ENCODE measurements around the gene NPPB. TPM values are rescaled to one million over a fixed set of nuclear protein-coding genes. Genes with fewer than 3 reads are reported as not detected.
A peak's percentile ranks its signal among the peaks of the same experiment; 100 is the strongest.
"Not testable (repeated sequence)": the region's sequence is repeated elsewhere in the genome, so short reads cannot be mapped to it uniquely, and the experiment has no call there.

Gene NPPB
- polyA plus RNA-seq (ENCODE audit: insufficient read length), result not detected

DNA sequence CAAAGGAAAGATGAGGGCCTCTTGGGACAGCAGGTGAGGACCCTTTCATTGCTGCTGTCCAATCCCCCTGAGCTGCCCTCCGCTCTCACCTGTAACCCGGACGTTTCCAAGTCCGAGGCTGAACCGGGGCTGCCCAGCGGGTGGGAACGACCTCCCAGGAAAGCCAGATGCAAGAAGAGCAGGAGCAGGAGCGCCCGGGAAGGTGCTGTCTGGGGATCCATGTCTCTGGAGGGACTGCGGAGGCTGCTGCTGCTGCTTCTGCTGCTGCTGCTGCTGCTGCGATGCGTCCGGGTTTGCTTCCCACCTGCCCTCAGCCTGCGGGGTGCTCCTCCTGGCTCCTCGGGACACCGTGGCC is at the start of gene NPPB:
TSS of gene NPPB (minus strand) at position 333 of the 355 bp plus-strand sequence. CDS start at position 221, 112 bp downstream.
- no peak for DNase-seq (ENCODE audit: low read depth)

DNA sequence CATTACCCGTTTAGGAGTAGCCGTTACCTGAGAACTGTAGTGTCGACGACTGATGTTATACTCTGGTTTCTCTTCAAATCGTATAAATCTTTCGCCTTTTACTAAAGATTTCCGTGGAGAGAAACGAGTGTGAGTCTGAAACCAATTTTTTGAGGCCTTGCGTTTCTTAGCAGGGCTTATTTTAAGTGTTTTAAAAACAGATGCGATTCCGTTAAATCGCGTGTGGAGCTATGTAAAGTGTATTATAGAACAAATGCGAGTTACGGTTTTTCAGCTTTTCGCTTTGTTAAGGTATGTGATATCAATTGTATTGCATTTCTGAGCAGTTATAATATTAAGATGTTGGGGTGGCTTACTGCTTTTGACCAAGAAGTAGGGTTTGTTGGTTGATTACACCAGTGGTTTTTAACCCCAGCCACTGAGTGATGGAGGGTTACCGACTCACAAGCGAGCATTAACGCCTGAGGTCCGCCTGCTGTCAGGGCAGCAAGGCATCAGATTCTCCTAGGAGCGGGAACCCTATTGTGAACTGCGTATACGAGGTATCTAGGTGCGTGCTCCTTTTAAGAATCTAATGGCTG is 49.4 kb upstream of the NPPB start:
- DNase-seq (ENCODE audit: low read depth), result peak; percentile 89

DNA sequence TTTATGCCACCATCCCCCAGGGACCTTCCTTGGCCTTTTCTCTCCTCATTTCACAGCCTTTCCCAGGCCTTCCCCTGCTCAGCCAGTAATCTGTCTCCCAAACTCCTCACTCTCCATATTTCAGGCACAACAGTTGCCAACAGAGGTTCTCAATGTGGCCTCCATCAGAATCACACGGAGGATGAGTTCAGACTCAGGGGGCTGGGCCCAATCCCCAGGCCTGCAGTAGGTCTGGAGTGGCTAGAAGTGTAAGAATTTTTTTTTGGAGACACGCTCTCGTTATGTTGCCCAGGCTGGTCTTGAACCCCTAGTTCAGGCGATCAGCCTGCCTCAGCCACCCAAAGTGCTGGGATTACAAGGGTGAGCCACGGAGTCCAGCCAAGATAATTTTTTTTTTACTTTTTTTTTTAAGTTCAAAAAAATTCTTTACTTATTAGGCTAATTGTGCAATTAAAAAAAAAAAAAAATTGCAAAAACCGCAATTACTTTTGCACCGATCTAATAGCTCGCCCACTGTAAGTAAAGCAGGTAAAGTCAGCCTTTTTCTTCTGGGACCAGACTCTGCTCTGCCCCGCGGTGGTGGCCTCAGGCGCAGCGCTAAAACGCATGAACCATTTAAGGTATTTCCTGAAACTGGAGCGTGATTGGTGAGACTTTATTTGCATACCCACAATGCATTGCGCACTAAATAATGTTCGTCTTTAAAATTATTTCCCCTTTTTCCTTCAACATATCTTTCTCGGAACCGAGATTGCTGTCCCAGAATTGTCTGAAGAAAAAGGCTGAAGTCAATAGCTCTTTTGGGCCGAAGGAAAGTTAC is 48.7 kb upstream of the NPPB start:
- DNase-seq (ENCODE audit: low read depth), result peak; percentile 90

GRCh38 chr1:11906870-11907269 is 48.1 kb upstream of the NPPB start:
- no peak for DNase-seq (ENCODE audit: low read depth)

GRCh38 chr1:11904978-11905377 is 46.2 kb upstream of the NPPB start:
- no peak for DNase-seq (ENCODE audit: low read depth)

DNA sequence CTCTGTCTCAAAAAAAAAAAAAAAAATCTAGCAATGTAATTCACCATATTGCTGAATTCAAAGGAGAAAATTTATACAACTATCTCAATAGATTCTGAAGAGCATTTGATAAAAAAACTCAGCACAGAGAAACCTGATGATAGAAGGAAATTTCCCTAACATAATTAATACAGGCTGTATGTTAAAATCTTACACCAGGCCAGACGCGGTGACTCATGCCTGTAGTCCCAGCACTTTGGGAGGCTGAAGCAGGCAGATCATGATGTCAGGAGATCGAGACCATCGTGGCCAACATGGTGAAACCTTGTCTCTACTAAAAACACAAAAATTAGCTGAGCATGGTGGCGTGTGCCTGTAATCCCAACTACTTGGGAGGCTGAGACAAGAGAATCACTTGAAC is 45.4 kb upstream of the NPPB start:
- not testable (repeated sequence) for DNase-seq (ENCODE audit: low read depth)

DNA sequence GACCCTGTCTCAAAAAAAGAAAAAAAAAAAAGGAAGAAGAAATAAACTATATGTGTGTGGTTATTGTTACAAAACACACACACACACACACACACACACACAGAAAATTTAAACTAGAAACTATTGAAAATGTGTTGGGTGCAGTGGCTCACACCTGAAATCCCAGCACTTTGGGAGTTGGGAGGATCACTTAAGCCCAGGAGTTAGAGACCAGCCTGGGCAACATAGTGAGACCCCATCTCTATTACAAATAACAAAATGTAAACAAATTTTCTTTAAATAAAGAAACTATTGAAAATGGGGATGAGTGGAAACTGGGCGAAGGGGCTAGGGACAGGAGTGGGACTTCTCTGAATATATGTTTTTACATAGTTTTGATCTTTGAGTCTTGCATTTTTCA is 44.5 kb upstream of the NPPB start:
- no peak for DNase-seq (ENCODE audit: low read depth)

DNA sequence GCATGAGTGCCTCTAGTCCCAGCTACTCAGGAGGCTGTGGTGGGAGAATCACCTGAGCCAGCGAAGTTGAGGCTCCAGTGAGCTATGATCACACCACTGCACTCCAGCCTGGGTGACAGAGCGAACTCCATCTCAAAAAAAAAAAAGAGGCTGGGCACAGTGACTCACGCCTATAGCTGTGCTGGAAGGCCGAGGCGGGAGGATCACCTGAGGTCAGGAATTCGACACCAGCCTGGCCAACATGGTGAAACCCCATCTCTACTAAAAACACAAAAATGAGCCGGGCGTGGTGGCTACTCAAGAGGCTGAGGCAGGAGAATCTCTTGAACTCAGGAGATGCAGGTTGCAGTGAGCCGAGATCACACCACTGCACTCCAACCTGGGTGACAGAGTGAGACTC is 42.7 kb upstream of the NPPB start:
- not testable (repeated sequence) for DNase-seq (ENCODE audit: low read depth)

GRCh38 chr1:11898831-11899467 is 40.2 kb upstream of the NPPB start:
- no peak for DNase-seq (ENCODE audit: low read depth)

DNA sequence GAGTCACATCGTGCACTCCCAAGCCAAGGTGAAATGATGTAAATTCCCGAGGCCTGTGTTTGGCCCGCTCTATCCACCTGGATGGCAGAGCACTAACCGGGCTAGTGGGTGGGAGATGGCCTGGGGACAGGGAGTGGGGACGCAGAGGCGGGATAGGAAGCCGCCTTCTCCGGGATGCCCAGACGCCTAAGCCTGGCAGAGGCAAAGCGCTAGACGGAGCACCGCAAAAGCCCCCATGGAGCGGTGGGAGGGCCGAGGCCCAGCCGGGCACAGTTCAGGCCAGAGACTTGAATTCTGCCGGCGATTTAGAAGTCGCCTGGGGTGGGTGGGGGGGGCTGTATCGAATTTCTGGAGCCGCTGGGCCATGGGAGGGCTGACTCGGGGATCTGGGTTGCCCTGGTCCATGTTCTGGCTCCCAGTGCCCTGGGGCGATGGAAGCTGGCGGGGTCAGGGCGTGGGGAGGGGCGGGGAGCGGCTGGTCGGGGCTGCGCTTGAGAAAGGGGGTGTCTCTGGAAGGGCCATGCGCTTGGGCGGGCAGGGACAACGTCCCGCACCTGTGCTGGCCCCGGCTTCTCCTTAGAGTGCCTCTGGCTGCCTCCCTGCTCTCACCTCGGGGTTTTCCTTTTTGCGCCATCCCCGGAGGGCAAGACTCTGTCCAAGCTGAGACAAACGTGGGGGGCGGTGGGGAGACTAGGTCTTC is 39.5 kb upstream of the NPPB start:
- no peak for DNase-seq (ENCODE audit: low read depth)

DNA sequence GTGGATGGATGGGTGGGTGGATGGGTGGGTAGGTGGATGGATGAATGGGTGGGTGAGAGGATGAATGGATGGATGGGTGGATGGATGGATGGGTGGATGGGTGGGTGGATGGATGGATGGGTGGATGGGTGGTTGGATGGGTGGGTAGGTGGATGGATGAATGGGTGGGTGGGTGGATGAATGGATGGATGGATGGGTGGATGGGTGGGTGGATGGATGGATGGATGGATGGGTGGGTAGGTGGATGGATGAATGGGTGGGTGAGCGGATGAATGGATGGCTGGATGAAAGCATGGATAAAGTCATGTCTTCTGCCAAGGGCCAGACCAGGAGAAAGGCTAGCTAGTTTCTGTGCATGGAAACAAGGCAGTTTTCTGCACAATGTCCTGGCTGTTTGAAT is 35.8 kb upstream of the NPPB start:
- DNase-seq (ENCODE audit: low read depth), result not testable (repeated sequence)

GRCh38 chr1:11893907-11894251 is 35.1 kb upstream of the NPPB start:
- DNase-seq (ENCODE audit: low read depth), result no peak

DNA sequence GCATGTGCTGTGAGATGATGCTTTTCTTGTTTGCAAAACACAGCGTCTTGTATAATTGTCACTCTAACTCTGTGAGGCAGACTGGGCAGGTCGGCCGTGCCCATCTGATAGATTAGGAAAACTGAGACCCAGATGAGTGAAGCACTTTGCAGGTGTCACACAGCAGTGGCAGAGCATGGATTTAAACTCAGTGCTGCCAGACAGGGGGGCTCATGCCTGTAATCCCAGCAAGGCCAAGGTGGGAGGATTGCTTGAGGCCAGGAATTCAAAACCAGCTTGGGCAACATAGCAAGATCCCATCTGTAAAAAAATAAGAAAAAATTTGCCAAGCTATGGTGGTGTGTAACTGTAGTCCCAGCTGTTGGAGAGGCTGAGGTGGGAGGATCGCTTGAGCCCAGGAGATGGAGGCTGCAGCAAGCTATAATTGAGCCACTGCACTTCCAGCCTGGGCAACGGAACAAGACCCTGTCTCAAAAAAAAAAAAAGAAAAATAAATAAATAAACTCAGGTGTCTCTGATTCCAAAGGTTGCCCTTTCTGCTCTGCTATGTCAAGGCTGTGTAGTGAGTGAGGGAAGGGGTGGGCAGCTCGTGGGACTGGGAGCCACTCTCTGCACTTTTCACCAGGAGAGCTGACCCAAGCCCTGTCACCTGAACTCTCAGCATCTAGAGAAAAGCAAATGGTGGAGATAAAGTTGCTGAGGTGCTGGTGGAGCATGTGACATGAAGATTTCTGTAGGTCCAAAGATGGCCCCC is 32.9 kb upstream of the NPPB start:
- no peak for DNase-seq (ENCODE audit: low read depth)

GRCh38 chr1:11888877-11889208 is 30.1 kb upstream of the NPPB start:
- DNase-seq (ENCODE audit: low read depth), result no peak

- no peak for DNase-seq (ENCODE audit: low read depth)
Measured at GRCh38 chr1:11888206-11888876, 29.6 kb upstream of the NPPB start.

- no peak for DNase-seq (ENCODE audit: low read depth)
Measured at GRCh38 chr1:11887666-11888007, 28.9 kb upstream of the NPPB start.

DNA sequence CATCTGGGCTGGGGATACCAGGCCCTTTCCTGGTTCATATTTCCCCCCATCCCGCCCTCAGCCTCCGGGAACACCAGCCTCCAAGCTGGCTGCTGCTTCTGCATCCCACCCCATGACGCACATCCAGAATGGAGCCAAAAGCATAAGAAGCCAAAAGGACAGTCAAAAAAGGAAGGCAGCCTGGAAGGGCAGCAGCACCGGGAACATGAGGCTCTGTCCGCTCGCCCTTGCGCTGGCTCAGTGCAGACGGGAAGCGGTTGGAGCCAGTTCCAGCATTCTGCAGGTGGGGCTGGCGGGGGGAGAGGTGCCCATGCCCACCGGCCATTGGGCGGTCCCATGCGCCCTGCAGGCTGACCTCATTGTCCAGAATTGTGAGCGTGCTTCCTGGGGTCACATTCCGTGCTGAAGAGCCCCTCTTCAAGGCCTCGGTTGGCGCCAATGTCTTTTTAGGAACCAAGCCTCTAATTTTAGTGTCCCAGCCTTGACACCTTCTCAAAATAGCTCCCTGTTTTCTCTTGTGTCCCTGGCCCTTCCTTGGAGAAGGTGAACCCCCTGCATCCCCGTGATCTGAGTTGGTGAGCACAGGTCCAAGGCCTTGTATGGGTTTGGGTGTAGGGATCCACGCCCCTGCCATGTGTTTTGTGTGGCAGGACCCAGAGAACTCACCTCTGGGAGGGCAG is 28.4 kb upstream of the NPPB start:
- DNase-seq (ENCODE audit: low read depth), result no peak

- DNase-seq (ENCODE audit: low read depth), result no peak
Measured at GRCh38 chr1:11885916-11886315, 27.2 kb upstream of the NPPB start.

DNA sequence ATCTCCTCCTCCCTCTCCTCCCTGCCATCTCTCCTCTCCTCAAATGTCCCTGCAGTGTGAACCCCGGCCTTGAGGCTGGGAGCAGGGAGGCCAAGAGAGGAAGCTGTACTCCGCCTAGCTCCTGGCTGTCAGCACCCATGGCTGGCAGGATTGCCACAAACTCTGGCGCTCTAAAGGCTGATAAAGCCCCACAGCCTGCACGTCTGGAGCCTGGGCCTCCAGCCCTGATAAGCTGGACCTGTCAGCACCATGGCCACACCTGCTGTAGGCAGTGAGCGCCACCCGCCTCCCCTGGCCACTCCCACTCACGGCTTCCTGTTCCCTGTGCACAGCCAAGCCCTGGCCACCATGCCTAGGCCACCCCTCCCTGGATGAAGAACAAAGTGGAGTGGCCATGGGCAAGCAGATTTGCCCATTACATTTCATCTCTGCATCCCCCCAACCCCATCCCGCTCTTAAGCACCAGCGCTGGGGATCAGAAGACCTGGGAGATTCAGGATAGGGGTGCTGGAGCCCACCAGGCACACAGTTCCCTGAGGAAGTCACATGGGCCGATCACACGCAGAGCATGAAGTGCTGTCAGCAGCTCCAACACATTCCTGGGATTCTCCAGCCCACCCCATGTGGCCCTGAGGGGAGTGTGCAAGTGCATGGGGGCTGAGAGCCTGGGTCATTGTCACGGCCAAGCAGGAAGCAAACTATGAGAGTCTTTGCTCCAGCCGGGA is 24.2 kb upstream of the NPPB start:
- no peak for DNase-seq (ENCODE audit: low read depth)

- no peak for DNase-seq (ENCODE audit: low read depth)
Measured at GRCh38 chr1:11881749-11882441, 23.1 kb upstream of the NPPB start.

Data from forelimb muscle (tissue), 1 donor.